NCI-H1417 (cell line): ENCODE measurements around the gene ZNF407.

Experiments used
- DNase-seq, 3 experiments: peaks; one replicate each; lab custom pipeline; 2025; lab: John Stamatoyannopoulos, UW

ZNF407 gene

DNA sequence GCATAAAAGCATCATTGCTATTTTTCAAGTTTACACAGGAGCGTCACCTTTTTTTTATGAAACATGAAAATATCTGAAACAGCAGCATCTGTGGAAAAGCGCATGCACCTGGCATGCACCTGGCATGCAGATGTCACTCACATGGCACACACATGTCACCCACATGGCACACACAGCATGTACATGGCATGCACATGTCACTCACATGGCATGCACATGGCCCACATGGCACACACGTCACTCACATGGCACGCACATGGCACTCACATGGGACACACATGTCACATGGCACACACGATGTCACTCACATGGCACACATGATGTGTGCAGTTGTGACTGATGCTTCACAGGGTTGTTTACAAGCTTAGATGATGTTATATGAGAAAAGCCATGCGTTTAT is 188.0 kb downstream of the ZNF407 start:
- peak in 1 of 3 experiments; percentile 48 for DNase-seq

DNA sequence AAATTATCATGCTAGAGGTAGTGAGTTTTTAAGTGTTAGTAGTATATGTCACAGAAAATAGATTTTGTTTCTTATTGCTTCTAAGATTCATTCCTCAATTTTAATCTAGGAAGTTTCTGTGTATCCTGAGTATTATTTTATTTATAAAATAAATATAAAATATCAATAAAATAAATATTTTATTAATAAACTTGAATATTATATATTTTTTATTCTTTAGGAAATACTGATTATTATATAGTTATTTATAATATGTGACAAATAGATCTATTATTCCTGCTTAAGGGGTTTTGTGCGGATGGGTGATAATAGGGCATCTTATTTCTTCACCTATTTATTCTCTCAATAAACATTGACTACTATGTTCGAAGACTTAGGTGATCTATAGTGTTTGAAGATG is 191.0 kb downstream of the ZNF407 start:
- DNase-seq: no peak

DNA sequence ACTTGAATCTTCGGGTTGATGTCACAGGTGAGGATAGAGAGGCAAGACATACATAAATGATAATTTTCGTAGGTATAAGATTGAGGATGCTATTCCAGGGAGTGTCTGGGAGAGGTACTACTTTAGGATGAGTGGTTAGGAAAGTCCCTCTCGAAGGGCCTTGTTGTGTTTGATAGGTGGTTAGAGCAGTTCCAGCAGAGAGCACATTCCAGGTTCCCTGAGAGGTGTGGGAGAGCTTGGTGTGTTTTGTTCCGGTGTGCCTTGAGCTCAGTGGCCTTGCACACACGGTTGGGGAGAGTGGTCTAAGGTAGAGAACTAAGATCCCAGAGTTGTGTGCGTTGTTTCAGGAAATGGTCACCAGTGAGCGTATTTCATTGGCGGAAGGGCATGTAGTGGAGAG is 191.4 kb downstream of the ZNF407 start:
- no peak for DNase-seq

DNA sequence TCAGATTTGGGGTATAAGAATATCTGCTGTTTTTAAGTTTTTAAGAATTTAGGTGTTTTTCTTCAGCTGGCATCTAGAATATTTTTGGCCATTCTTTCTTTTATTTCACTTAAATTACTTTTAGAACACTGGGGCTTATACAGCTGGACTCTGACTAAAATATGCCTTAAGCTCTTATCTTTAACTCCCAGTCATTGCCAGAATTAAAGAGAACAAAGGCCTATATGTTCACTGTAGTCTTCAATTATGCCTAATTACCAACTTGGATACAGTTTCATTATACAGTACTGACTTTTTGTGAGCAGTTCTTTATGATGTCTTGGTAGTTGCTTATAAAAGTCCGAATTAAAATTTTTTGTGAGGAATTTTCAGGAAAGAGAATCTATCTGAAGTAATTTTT is 192.8 kb downstream of the ZNF407 start:
- peak in 1 of 3 experiments; percentile 51 for DNase-seq

DNA sequence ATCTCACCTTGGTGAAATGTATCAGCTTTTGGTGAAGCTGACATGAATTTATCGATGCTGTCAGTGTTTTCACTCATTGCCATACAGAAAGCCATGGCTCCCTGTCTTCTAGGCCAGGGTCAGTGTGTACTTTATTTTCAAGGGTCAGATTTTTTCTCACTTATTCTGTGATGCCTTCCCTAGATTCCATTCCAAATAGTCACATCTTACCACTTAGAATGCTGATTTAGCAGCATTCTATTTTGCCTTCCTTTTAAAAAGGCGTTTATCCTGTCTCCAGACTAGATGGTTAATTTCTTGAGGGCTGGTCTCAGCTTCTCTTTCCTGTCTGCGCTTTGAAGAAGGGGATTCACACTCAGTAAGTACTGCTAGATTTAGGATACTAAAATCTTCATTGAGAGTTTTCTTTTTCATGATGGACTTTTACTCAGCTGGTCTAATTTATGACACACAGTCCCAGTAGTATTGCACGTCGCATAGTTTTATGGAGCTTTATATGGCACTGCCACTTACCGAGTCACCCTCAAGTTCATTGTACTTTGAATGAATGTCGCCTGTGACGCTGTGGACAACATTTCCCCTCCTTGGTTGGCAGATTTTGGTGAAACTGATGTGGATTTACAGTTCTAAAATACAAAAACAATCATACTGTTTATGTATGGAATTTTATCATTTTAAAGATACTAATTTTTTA is 194.0 kb downstream of the ZNF407 start:
- no peak for DNase-seq

DNA sequence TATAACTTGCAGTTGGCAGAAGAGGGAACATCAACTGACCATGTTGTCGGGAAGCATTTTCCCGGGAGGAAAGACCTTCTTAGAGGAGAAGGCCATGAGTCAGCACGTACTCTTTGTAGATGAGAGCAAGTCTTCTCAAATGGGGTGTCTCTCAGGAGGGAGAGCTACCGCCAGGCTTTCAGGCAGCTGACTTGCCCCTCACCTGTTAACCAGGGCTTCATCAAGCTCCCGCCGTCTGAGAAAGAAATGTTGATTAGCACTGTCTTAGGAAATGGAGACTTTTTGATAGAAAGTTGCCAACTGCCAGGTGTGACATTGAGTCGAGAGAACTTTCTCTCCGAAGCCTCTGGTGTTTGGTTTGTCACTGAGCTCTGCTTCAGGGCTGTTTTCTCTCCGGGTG is 196.1 kb downstream of the ZNF407 start:
- no peak for DNase-seq

DNA sequence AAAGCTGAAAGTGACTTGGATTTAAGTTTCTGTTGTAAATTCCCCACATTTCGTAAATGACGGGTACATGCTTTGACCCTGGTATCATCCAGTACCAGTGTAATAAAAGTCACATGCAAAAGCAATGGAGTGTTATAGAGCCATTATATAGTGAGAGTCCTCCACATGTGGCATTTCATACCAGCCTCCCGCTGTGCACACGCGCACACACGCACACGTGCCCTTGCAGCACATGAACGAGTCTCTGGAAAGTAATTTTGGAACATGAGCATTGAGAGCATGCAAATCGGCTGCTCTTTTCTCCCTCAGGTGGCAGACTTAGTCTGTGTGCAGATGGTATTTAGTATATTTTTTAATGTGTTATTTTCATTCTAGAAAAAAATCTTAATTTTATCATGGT is 198.1 kb downstream of the ZNF407 start:
- no peak for DNase-seq

DNA sequence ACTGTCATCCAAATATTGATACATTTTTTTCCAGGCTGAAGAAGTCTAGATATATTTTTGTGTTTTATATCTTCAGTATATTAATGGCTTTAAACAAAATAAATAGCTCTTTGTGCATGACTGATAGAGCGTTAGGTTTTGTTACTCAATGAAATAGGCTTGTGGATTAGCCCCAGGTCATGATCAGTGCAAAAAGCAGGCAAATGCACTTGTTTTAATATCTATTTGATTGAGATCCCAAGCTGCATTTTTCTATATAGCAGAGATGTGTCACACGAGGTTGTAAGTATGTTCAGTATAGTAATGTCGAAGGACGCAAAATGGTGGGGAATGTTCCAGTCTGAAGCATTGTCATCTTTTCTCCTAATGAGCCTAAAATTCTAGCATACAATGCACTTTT is 198.5 kb downstream of the ZNF407 start:
- DNase-seq: no peak

DNA sequence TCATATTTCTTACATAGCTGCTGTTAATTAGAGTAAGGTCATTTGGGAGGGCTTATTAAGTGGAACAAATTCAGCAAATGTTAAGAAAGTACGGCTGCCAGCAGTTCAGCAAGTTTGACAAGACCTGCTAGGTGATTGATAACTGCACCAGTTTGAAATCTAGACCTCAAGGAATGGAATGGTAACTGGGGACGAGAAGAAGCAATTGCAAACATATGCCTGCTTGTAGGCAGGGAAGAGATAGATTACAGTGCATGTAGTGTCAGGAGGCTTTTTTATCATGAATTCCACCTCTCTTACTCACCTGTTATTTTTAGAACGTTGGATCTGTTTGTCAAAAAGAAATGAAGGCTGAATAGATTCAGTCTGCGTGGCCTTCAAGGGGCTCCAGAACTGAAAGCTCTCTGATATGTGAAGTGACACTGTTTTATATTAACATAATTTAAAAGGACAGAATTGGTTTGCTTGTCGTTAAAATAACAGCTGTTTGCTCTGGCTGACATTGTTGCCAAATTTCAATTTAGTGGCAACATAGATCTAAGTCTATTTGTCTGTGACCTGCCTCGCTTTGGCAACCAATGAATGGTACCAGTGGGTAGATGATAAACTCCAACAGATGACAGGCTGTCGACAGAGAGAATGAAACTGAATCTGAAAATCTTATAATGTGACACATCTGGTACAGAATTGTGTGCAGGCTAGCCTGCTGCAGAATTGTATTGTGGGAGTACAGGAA is 199.3 kb downstream of the ZNF407 start:
- peak in 1 of 3 experiments; percentile 62 for DNase-seq

DNA sequence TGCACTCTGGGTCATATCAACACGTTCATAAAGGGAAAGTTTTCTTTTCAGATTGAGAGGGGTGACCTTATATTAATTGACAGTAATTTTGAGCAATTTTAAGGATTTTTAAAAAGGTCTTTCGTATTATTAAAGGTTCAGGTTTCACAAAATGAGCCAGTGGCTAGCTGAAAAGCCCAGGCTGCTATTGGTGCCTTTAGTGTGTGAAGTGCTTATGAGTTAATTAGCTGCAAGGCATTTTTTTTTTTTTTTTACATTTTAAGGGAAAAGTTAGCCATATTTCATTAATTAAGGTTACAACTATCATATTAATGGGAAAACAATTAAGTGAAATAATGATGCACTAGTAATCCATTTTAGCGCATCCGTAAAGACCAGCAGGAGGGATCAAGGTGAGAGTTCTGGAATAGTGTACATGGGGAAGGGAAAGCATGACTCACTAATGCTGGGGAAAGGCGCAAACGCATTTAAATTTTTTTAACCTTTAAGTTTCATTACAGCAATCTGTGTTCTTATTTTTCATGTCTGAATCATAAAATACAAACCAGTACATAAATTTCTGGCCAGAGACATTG is 200.0 kb downstream of the ZNF407 start:
- peak in 1 of 3 experiments; percentile 68 for DNase-seq

DNA sequence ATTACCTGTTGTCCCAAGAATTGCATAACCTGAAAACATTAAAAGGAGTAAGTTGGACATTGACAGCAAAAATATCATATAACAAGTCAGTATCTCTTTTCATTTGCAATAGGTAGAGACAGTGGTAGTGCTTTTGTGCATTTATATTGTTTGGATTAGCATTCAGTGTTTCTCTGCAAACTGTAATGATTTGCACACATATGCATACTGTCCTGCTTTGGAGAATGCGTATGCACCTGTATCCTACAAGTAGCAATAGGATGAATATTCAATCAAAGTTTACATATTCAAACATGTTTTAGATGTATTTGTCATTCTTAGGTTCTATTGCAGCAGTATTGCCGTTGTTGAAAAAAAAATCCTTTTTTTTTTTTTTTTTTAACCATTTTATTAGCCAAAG is 201.9 kb downstream of the ZNF407 start:
- no peak for DNase-seq

DNA sequence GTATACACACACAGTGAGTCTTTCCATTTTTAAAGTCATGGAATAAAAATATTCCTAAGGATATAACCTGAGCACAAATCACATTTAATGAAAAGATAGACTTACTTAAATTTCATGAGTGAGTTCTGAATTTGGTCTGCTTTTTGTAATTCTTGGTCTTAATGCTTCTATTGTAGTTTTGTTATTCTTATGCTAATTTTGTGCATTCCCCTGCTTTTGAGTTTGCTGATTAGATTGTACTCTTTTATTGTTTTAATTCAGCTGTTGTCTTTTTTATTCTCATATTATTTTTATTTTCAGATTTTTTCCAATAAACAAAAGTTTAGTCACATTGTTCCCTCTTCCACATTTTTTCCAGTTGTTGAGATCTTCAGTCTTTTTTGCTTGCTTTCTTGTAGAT is 202.4 kb downstream of the ZNF407 start:
- no peak for DNase-seq

DNA sequence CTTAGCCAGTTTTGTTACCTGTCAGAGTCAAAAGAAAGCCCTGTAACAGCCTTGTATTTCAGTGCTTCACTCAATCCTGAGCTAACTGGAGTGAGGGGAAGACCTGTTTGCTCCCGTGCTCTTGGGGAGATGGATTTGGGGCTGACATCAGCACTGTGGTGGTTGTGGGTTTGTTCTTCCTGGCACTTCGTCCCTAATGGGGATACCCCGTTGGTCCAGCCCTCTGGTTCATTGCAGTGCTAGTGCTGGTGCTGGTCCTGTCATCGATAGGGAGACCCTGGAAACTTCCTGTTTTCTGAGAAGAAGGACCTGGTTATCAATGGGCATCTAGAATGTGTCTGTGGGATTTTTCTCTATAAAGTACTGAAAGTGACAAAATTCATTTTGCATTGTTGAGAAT is 205.4 kb downstream of the ZNF407 start:
- DNase-seq: no peak

DNA sequence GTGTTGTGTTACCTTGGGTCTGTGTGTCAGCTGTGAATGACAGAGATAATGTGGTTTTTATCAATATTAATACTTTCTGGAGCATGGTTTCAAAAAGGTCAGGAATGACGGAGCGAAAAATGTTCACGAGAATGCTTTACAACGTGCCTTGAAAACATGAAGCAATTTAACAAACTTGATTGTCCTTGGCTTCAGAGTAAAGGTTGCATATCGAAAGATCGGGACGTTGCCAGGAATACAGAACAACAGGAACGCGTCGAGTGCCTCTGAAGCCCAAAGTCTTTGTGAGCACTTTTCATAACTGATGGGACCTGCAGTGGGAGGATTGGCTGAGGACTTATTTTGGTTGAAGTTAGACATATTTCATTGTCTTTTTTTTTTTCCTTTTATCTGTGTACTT is 206.1 kb downstream of the ZNF407 start:
- peak in 1 of 3 experiments; percentile 52 for DNase-seq

DNA sequence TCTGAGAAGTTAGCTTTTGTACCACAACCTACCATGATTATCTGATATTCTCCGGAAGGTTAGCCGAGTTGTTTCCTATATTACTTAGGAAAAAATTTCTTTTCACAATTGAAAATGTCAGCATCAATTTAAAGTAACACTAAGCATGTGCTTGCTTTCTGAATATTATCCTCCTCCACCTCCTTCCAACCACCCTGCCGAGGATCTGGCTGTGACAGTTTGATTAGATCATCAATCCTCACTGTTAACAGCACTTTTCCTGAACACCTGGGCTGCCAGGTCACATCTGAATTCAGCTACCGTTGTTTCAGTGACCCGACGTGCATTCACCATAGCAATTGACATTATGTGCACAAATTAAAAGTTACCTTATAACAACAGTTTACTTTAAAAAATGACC is 207.0 kb downstream of the ZNF407 start:
- DNase-seq: peak; percentile 23 to 95 (median 78)

DNA sequence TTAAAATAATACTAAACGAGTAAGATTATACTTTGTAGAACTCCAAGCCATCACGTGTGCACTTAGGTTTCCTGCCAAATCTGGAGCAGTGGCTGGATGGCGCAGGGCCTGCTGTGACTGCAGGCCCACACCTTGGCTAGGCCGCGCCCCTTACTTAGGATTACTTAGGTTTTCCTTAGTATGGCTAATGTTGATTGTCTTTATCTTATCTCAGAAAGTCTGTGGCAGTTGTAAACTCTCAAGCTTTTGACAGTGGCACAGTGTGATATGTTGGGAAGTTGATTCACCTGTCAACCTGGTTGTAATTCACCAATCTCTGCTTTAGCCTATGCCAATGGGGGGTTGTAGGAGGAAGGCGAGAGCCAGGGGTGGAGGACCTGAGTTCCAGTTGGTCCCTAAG is 208.4 kb downstream of the ZNF407 start:
- DNase-seq: no peak

DNA sequence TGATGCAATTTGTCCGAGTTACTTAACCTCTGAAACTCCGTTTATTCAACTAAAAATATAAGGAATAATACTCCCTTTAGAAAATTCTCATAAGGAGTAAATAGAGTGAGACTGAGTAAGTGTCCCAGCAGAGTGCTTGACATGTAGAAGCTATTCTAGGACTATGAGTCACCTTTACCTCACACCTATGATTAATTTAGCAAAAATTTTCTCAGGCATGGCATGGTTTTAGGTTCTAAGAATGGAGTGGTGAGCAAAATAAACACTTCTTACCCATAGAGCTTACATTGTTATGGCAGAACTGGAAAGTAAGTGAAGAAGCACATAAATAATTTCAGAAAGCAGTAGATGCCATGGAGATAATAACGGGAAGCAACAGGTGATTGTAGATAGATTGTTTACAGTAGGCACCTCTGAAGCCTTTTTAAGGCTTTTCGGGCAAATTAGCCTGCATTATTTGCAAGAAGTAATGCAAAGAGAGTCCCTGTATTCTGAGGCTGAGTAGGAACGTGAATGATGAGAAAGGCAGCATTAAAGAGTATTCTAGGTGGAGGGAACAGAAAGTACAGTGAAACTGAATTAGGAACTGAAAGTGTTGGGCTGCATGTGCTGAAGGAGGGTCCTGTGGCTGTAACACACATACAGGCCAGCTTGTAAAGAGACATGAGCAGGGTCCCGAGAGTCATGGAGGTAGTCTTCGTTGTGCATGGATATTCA is 209.2 kb downstream of the ZNF407 start:
- peak; percentile 38 to 79 (median 65) for DNase-seq

DNA sequence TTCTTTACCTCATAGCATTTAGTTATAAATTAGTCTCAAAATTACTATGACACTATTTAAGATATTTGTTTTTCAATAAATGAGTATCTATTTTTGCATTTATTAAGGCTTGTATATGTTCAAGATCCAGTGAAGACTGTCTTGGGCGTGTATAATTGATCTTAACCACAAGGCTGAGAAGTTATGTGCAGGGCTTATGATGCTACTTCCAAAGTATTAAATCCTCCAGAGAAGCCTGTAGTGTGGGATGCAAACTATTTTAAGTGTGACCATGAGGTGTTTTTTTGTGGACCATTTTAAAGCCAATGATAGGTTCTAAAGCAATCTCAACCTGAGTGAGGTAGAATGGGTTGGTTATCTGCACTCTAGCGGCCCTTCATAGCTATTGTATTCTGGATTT is 219.9 kb downstream of the ZNF407 start:
- no peak for DNase-seq

DNA sequence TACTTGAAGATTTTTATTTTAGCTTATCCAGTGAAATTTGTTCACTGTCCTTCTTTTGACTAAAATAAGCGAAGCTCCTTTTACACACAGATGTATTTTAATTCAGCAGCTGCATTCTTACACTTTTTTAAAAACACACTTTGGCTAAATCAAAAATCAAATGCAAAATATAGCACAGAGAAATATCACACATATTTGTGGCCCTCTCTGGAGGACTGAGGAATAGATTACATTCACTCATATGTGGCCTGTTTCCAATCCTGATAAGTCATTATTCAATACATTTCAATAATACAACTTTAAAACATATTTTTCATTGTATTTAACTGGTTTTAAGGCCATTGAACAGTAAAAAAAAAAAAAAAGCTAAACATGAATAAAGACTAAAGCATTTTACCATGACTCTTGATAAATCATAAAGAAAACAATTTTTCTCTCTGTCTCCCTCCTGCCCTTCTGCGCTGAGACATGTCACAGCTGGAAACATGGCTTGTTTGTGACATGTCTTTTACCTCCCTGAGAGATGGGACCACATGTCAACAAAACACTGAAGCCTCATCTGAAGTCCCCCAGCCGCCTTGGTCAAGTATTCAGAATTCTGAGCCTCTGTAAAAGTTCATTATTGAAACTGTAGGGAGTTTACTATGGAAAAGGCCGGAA is 221.0 kb downstream of the ZNF407 start:
- no peak for DNase-seq

DNA sequence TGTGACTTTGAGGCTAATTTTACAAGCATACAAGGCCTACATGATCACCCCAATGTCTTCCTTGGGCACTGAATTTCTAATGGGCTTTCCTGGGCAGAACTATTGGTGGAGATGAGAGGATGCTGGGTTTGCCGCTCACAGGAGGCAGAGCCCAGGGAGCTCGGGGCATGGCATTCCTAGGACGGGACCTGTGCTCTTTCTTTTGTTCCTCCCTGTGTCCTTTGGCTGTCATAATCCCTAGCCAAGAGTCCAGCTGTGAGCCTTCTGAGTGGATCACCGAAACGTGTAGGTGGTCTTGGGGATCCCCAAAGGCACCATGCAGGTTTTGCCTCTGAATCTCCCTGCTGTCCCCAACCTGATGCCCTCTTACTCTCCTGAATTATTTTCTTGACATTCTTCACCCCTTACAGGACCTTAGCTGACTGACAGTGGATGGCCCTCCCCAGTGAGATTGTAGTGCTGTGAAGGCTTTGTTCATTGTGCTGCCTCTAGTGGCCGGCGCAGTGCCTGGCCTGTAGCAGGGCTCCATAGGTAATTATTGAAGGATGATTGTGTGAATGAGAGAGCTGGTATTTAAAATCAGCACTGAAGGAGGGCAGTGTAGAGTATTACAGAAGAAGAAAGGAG is 221.9 kb downstream of the ZNF407 start:
- DNase-seq: peak in 1 of 3 experiments; percentile 23

DNA sequence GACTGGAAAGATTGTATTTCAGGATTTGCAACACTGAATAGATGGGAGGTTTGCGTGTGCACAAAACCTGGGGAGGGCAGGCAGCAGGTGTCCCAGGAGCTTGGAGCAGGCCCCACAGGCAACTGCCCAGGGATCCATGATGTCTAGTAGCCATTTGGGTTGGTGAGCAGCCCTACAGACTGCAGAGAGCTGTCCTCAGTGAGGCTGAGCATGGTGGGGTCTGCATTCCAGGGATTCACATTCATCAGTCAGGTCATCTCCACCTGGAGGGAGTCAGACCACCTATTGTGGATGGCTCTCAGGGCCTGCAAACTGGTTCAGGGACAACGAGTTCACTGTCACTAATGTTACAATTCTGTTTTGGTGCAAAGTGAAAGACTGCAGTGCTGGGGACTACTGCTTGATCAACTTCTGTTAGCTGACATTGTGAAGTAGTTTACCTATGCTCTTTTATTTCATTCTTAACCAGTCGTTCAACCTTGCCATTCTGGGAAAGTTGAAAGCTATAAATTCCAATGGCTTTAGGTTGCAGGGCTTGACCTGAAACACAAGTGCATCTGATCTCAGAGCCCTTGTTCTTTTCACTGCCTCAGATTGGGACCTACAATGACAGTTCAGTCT is 222.6 kb downstream of the ZNF407 start:
- DNase-seq: no peak
